Measurements from ENCODE around the gene SIGMAR1.
A peak's percentile ranks its signal among the peaks of the same experiment; 100 is the strongest.

The SIGMAR1 gene

GRCh38 chr9:34600908-34601307 lies 36.7 kb downstream of the SIGMAR1 start:
- DNase-seq = no peak

GRCh38 chr9:34599546-34599945 lies 38.0 kb downstream of the SIGMAR1 start:
- no peak for DNase-seq

GRCh38 chr9:34594177-34594576 lies 43.4 kb downstream of the SIGMAR1 start:
- DNase-seq = no peak

- no peak for DNase-seq
Observed at GRCh38 chr9:34592895-34593601, 44.5 kb downstream of the SIGMAR1 start.

- DNase-seq = no peak
Observed at GRCh38 chr9:34591917-34592866, 45.4 kb downstream of the SIGMAR1 start.

GRCh38 chr9:34591248-34591916 lies 46.2 kb downstream of the SIGMAR1 start:
- peak; percentile 73 to 77 for DNase-seq

- no peak for DNase-seq
Observed at GRCh38 chr9:34590381-34591247, 47.0 kb downstream of the SIGMAR1 start.

GRCh38 chr9:34589636-34590380 lies 47.8 kb downstream of the SIGMAR1 start, which contains the start of gene CNTFR:
Gene CNTFR, minus strand, starts transcription at chr9:34589724. Its CDS starts 20,743 bp downstream, at chr9:34568981.
- DNase-seq = no peak

GRCh38 chr9:34588671-34589635 lies 48.6 kb downstream of the SIGMAR1 start:
- no peak for DNase-seq

GRCh38 chr9:34587271-34587670 lies 50.3 kb downstream of the SIGMAR1 start:
- no peak for DNase-seq

GRCh38 chr9:34585946-34586669 lies 51.5 kb downstream of the SIGMAR1 start:
- DNase-seq = no peak

- DNase-seq = no peak
Observed at GRCh38 chr9:34584970-34585369, 52.6 kb downstream of the SIGMAR1 start.
